Measurements from ENCODE around the gene MRPL38. TPM values are rescaled to one million over a fixed set of nuclear protein-coding genes. Genes with fewer than 3 reads are reported as not detected.

Gene MRPL38
- total RNA-seq, 1 donor from 2014 or later, result 49.4 TPM

- TF ChIP-seq, protein P1, sequence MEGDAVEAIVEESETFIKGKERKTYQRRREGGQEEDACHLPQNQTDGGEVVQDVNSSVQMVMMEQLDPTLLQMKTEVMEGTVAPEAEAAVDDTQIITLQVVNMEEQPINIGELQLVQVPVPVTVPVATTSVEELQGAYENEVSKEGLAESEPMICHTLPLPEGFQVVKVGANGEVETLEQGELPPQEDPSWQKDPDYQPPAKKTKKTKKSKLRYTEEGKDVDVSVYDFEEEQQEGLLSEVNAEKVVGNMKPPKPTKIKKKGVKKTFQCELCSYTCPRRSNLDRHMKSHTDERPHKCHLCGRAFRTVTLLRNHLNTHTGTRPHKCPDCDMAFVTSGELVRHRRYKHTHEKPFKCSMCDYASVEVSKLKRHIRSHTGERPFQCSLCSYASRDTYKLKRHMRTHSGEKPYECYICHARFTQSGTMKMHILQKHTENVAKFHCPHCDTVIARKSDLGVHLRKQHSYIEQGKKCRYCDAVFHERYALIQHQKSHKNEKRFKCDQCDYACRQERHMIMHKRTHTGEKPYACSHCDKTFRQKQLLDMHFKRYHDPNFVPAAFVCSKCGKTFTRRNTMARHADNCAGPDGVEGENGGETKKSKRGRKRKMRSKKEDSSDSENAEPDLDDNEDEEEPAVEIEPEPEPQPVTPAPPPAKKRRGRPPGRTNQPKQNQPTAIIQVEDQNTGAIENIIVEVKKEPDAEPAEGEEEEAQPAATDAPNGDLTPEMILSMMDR (IDR thresholded peaks at IDR 0.05; ENCODE audit: insufficient read depth, low read length, poor library complexity, severe bottlenecking), result no peak
Measured at GRCh38 chr17:75917917-75918445, 13.3 kb upstream of the MRPL38 start.

GRCh38 chr17:75917141-75917916 is 12.6 kb upstream of the MRPL38 start:
- H3K27me3 ChIP-seq (ENCODE audit: control insufficient read depth, insufficient read depth, low read length), result no peaks in the 10 kb centered on the region
- TF ChIP-seq, protein P1 (IDR thresholded peaks at IDR 0.05; ENCODE audit: insufficient read depth, low read length, poor library complexity, severe bottlenecking), result no peak
- no peak for DNase-seq (ENCODE audit: low read depth)
- H3K4me3 ChIP-seq (ENCODE audit: low read depth, low read length), result no peak overlapping the region
- H3K36me3 ChIP-seq (ENCODE audit: control insufficient read depth, insufficient read depth, low read length), result no peaks in the 10 kb centered on the region

More at GRCh38 chr17:75917917-75918445, 13.3 kb upstream of the MRPL38 start:
- no peak for DNase-seq (ENCODE audit: low read depth)
- Histone ChIP-seq H3K27me3 (ENCODE audit: control insufficient read depth, insufficient read depth, low read length) (no peaks in the 10 kb centered on the region), H3K4me3 (ENCODE audit: low read depth, low read length) (no peak overlapping the region), H3K36me3 (ENCODE audit: control insufficient read depth, insufficient read depth, low read length) (no peaks in the 10 kb centered on the region)

DNA sequence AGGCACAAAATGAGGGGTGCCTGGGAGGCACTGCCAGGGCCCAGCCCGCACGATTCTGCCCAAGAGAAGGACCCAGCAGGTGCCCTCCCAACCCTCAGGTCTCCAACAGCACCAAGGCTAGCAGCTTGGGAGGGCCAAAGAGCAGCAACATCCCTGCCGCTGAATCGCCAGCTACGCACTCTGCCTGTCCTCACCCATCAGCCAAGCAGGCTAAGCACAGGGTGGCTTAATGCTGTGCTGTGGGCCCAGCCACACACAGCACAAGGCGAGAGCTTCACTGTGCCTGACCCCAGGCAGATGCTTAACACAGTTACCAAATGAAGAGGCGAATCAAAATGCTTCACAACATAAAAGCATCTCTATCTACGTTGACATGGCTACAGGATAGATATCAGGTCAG is 10.6 kb upstream of the MRPL38 start:
- no peak overlapping the region for H3K4me3 ChIP-seq (ENCODE audit: low read depth, low read length)
- H3K36me3 ChIP-seq (ENCODE audit: control insufficient read depth, insufficient read depth, low read length), result no peaks in the 10 kb centered on the region
- TF ChIP-seq, protein P1 (IDR thresholded peaks at IDR 0.05; ENCODE audit: insufficient read depth, low read length, poor library complexity, severe bottlenecking), result no peak

DNA sequence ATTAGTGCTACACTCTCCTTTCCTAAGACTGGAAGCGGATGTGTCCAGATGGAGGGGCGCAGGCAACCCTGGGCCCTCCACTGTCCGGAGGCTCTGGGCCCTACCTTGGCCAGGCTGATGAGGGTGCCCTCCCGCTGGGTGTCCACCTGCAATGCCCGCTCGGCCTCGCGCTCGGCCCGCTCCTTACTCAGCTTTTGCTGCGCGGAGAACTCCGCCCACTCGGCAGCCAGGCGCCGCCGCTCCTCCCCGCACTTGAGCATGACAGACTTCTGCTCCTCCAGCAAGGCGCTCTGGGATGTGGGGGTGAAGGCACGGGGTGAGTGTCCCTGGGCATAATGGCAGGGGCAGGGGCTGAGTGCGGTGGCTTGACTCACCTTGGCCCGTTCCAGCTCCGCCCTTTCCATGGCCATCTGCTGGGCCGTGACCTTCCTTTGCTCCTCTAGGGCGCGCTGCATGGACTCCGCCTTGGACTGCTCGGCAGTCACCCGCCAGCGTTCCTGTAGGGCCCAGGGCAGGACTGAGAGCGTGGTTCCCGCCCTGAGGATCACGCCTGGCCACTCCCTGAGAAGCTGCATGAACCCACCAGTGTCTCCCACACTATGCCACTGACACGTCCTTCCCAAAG is 10.1 kb upstream of the MRPL38 start:
- no peaks in the 10 kb centered on the region for H3K36me3 ChIP-seq (ENCODE audit: control insufficient read depth, insufficient read depth, low read length)
- TF ChIP-seq, protein P1 (IDR thresholded peaks at IDR 0.05; ENCODE audit: insufficient read depth, low read length, poor library complexity, severe bottlenecking), result no peak
- H3K27me3 ChIP-seq (ENCODE audit: control insufficient read depth, insufficient read depth, low read length), result no peaks in the 10 kb centered on the region
- H3K4me3 ChIP-seq (ENCODE audit: low read depth, low read length), result no peak overlapping the region
- DNase-seq (ENCODE audit: low read depth), result no peak

More for the DNA sequence above, 10.6 kb upstream of the MRPL38 start:
- H3K27me3 ChIP-seq (ENCODE audit: control insufficient read depth, insufficient read depth, low read length), result no peaks in the 10 kb centered on the region
- DNase-seq (ENCODE audit: low read depth), result no peak

GRCh38 chr17:75913537-75914210 is 9.0 kb upstream of the MRPL38 start:
- no peaks in the 10 kb centered on the region for H3K36me3 ChIP-seq (ENCODE audit: control insufficient read depth, insufficient read depth, low read length)
- no peak overlapping the region for H3K4me3 ChIP-seq (ENCODE audit: low read depth, low read length)
- no peaks in the 10 kb centered on the region for H3K27me3 ChIP-seq (ENCODE audit: control insufficient read depth, insufficient read depth, low read length)
- TF ChIP-seq, protein P1 (IDR thresholded peaks at IDR 0.05; ENCODE audit: insufficient read depth, low read length, poor library complexity, severe bottlenecking), result no peak
- no peak for DNase-seq (ENCODE audit: low read depth)

Measured in kidney epithelial cell (primary cell).